ENCODE results near the gene CRIM1. TPM values are rescaled to one million over a fixed set of nuclear protein-coding genes. Genes with fewer than 3 reads are reported as not detected.

The CRIM1 gene
- total RNA-seq, 4 donors from 2014 or later, result 179 to 229 (median 188) TPM

GRCh38 chr2:36565712-36566111 is 210.1 kb downstream of the CRIM1 start:
- Histone ChIP-seq H3K27ac (no peak overlapping the region), H3K27me3 (no peaks in the 10 kb centered on the region), H3K4me1 (peaks cover 0 to 52% (median 12%) of the 10 kb centered on the region in 4 donors), H3K36me3 (peaks cover 0 to 23% (median 0%) of the 10 kb centered on the region in 3 donors), H3K4me3 (no peak overlapping the region), H3K9me3 (no peaks in the 10 kb centered on the region)
- no peak for TF ChIP-seq POLR2A (IDR thresholded peaks at IDR 0.05)
- TF ChIP-seq EP300 (IDR thresholded peaks at IDR 0.05), result no peak
- no peak for TF ChIP-seq CTCF (IDR thresholded peaks at IDR 0.05)
- whole genome bisulfite sequencing, 2 donors, result 94 to 99% methylated on average over 4 of the region's 4 CpGs
- no peak for DNase-seq (ENCODE audit: low spot score in 2 of 2)

- TF ChIP-seq POLR2A (IDR thresholded peaks at IDR 0.05) (no peak), EP300 (IDR thresholded peaks at IDR 0.05) (no peak), CTCF (IDR thresholded peaks at IDR 0.05) (no peak)
- no peak for DNase-seq (ENCODE audit: low spot score in 2 of 2)
- Histone ChIP-seq H3K27me3 (no peaks in the 10 kb centered on the region), H3K4me3 (no peak overlapping the region), H3K36me3 (peaks cover 0 to 30% (median 0%) of the 10 kb centered on the region in 3 donors), H3K9me3 (no peaks in the 10 kb centered on the region), H3K27ac (peak overlapping the region in 1 of 4 donors; percentile 29), H3K4me1 (peaks cover 0 to 46% (median 8%) of the 10 kb centered on the region in 4 donors)
- 95 to 96% methylated on average over 4 of the region's 4 CpGs for WGBS, 2 donors
Observed at GRCh38 chr2:36566887-36567286, 211.3 kb downstream of the CRIM1 start.

- TF ChIP-seq EP300 (IDR thresholded peaks at IDR 0.05), result no peak
- no peak for TF ChIP-seq POLR2A (IDR thresholded peaks at IDR 0.05)
- TF ChIP-seq CTCF (IDR thresholded peaks at IDR 0.05), result no peak
- no peak overlapping the region for H3K4me3 ChIP-seq
- H3K27me3 ChIP-seq, result no peaks in the 10 kb centered on the region
- H3K4me1 ChIP-seq, result peaks cover 0 to 36% (median 6%) of the 10 kb centered on the region in 4 donors
- no peaks in the 10 kb centered on the region for H3K9me3 ChIP-seq
- DNase-seq (ENCODE audit: low spot score in 2 of 2), result no peak
- peaks cover 0 to 30% (median 0%) of the 10 kb centered on the region in 3 donors for H3K36me3 ChIP-seq
- 89 to 92% methylated on average over 6 of the region's 6 CpGs for WGBS, 2 donors
- peak overlapping the region in 2 of 4 donors; percentile 7 to 52 for H3K27ac ChIP-seq
Observed at GRCh38 chr2:36567711-36568408, 212.3 kb downstream of the CRIM1 start.

- WGBS, 2 donors, result 43 to 46% methylated on average over 6 of the region's 6 CpGs
- Histone ChIP-seq H3K4me3 (no peak overlapping the region), H3K27ac (peak overlapping the region in 3 of 4 donors; percentile 7 to 52 (median 17)), H3K4me1 (peaks cover 0 to 30% (median 3%) of the 10 kb centered on the region in 4 donors), H3K9me3 (no peaks in the 10 kb centered on the region), H3K36me3 (peaks cover 0 to 30% (median 0%) of the 10 kb centered on the region in 3 donors), H3K27me3 (no peaks in the 10 kb centered on the region)
- no peak for TF ChIP-seq CTCF (IDR thresholded peaks at IDR 0.05)
- DNase-seq (ENCODE audit: low spot score in 2 of 2), result no peak
Observed at GRCh38 chr2:36568516-36569246, 213.1 kb downstream of the CRIM1 start.

Data from tibial nerve (tissue), 4 donors.